Glutamatergic neuron (in vitro differentiated cells): Measurements from ENCODE around the gene LIPI. TPM values are rescaled to one million over a fixed set of nuclear protein-coding genes. Genes with fewer than 3 reads are reported as not detected.
A peak's percentile ranks its signal among the peaks of the same experiment; 100 is the strongest.
"Not testable (repeated sequence)": the region's sequence is repeated elsewhere in the genome, so short reads cannot be mapped to it uniquely, and the experiment has no call there.

Source experiments
- DNase-seq: peaks from one replicate; pipeline ENCODE4 v3.0.0; 2022
- H3K27ac Mint-ChIP-seq: one replicate; pipeline ENCODE4 v1.8.0; 2020; ENCODE audit warnings: mild to moderate bottlenecking, mixed read lengths, inconsistent platforms; ENCODE audit not compliant: unreplicated experiment
- H3K27me3 Mint-ChIP-seq: one replicate; pipeline ENCODE4 v1.8.0; 2020; ENCODE audit warnings: mild to moderate bottlenecking, moderate library complexity, mixed read lengths, inconsistent platforms; ENCODE audit not compliant: unreplicated experiment
- H3K36me3 Mint-ChIP-seq: one replicate; pipeline ENCODE4 v1.8.0; 2020; ENCODE audit warnings: mild to moderate bottlenecking, mixed read lengths, inconsistent platforms; ENCODE audit not compliant: unreplicated experiment
- H3K4me1 Mint-ChIP-seq: one replicate; pipeline ENCODE4 v1.8.0; 2020; ENCODE audit warnings: mild to moderate bottlenecking, low read depth, mixed read lengths, inconsistent platforms; ENCODE audit not compliant: unreplicated experiment
- H3K4me3 Mint-ChIP-seq: one replicate; pipeline ENCODE4 v1.8.0; 2020; ENCODE audit warnings: mild to moderate bottlenecking, mixed read lengths, inconsistent platforms; ENCODE audit not compliant: unreplicated experiment
- H3K9me3 Mint-ChIP-seq: one replicate; pipeline ENCODE4 v1.8.0; 2020; ENCODE audit warnings: mild to moderate bottlenecking, moderate library complexity, mixed read lengths, inconsistent platforms; ENCODE audit not compliant: unreplicated experiment
- total RNA-seq: library from RNA; stranded (reverse); fragmentation: NEBNext Ultra II Directional; extraction: Animal tissue kit (Norgen Biotek cat#: 25700); gene quantifications from one replicate; pipeline ENCODE4 v1.2.1, GENCODE V29; 2021; ENCODE audit not compliant: unreplicated experiment
- TF ChIP-seq, protein P1 (sequence below): fragments of 200-600 bp; sonication (generic); IDR thresholded peaks from one replicate; pipeline ENCODE4 v1.5.0; 2021; ENCODE audit not compliant: partially characterized antibody, unreplicated experiment

The LIPI gene
- total RNA-seq, 1 donor from 2014 or later: not detected

DNA sequence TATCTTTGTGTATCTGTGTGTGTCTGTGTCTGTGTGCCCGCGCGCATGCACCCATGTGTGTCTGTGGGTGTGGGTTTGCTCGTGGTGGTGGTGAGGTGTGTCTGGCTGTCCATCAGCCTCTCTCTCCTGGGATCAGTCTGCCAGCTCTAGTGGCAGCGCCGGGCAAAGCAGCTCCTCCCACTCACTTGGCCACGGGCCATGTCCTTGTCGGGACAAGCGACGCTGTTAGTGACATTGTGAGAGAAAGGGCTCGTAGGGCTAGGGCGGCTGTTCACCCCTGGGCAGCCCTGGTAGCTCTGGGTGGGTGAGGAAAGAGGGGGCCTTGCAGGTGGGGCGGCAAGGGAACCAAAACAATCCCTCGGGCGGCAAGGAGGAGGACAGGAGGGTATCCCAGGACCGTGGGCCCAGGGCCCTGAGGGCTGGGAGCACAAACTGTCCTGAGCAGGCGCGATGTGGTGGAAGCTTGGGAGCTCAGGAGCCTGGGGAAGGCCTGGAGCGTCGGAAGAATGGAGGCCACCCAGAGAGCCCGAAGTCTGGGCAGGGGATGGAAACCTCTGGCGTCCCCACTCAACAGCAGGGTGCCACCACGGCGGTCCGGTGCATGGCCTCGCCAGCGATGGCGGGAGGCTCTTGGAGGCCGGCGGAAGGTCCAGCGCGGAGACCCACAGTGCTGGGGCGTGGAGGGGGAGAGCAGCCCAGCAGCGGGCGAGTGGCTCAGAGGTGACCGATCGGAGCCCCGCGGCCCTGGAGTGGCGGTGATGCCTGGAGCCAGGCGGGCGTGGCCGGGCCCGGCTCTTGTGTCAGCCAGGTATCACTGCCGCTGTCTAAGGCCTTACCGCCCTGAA, 140.5 kb downstream of the LIPI start:
- no peak overlapping the region for H3K4me3 Mint-ChIP-seq
- no peak overlapping the region for H3K27ac Mint-ChIP-seq
- no peaks in the 10 kb centered on the region for H3K36me3 Mint-ChIP-seq
- H3K9me3 Mint-ChIP-seq: no peaks in the 10 kb centered on the region
- DNase-seq: no peak
- TF ChIP-seq, protein P1, sequence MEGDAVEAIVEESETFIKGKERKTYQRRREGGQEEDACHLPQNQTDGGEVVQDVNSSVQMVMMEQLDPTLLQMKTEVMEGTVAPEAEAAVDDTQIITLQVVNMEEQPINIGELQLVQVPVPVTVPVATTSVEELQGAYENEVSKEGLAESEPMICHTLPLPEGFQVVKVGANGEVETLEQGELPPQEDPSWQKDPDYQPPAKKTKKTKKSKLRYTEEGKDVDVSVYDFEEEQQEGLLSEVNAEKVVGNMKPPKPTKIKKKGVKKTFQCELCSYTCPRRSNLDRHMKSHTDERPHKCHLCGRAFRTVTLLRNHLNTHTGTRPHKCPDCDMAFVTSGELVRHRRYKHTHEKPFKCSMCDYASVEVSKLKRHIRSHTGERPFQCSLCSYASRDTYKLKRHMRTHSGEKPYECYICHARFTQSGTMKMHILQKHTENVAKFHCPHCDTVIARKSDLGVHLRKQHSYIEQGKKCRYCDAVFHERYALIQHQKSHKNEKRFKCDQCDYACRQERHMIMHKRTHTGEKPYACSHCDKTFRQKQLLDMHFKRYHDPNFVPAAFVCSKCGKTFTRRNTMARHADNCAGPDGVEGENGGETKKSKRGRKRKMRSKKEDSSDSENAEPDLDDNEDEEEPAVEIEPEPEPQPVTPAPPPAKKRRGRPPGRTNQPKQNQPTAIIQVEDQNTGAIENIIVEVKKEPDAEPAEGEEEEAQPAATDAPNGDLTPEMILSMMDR: no peak
- peaks cover 2% of the 10 kb centered on the region for H3K27me3 Mint-ChIP-seq
- no peaks in the 10 kb centered on the region for H3K4me1 Mint-ChIP-seq

DNA sequence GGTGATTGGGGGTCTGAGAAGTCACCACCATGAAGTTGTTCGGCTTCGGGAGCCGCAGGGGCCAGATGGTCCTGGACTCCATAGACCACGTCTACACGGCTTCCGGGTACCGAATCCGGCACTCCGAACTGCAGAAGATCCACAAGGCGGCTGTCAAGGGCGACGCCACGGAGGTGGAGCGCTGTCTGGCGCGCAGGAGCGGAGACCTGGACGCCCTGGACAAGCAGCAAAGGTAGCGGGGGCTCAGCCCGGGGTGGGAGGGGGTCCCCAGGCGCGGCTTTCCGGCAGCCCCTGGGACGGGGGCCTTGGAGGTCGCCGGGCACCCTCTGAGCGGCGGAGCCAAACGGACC, 146.5 kb downstream of the LIPI start:
- peak; percentile 41 for DNase-seq
- H3K4me3 Mint-ChIP-seq: peak overlapping the region; percentile 93
- H3K36me3 Mint-ChIP-seq: no peaks in the 10 kb centered on the region
- peaks cover 3% of the 10 kb centered on the region for H3K9me3 Mint-ChIP-seq
- no peaks in the 10 kb centered on the region for H3K4me1 Mint-ChIP-seq
- H3K27me3 Mint-ChIP-seq: no peaks in the 10 kb centered on the region
- no peak overlapping the region for H3K27ac Mint-ChIP-seq
- TF ChIP-seq, protein P1: no peak

DNA sequence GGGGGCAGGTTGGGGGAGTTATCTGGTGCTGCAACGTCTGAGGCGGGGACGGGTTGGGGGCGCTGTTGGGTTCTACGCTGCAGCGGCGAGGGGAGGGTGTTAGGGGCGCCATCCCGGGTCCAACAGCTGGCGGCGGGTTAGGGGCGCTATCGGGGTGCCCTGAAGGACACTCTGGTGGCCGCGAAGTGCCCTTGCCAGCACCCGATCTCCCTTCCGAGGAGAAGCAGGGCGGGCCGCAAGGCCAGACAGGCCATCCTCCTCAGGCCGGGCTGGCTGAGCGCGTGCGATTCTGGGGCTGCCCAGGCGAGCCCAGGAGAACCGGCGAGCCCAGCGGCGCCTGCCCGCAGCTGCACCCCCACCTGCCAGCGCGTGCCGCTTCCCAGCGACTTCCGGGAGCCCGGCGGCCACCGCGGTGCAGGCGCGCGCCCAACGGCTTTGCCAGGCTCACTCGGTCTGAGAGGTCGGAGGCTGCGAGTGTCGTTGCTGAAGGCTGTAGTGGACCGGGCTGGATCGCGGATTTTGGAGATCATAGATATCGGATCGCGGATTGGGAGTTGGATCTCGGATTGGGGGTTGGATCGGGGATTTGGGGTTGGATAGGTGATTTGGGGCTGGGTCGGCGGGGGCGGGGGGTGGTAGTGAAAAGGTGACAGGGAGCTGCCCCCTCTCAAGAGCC, 147.0 kb downstream of the LIPI start:
- TF ChIP-seq, protein P1: peak; percentile 17

DNA sequence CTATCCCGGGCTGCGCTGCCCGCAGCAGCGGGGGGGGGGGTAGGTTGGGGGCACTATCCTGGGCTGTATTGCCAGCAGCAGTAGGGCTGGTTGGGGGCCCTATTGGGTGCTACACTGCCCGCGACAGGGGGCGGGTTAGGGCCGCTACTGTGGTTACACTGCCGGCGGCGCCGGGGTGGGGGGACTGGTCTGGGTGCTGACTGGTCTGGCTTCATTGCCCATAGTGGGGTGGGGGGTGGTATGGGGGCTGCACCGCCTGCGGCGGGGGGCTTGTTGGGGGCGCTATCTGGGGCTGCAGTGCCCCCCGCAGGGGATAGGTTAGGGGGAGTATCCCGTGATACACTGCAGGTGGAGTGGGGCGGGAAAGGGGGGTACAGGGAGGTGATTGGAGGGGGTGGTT, 148.1 kb downstream of the LIPI start:
- not testable (repeated sequence) for H3K27ac Mint-ChIP-seq, H3K27me3 Mint-ChIP-seq, H3K4me1 Mint-ChIP-seq, H3K4me3 Mint-ChIP-seq, DNase-seq, H3K9me3 Mint-ChIP-seq, H3K36me3 Mint-ChIP-seq

More for the DNA sequence above, 147.0 kb downstream of the LIPI start:
- H3K27me3 Mint-ChIP-seq, H3K9me3 Mint-ChIP-seq, H3K36me3 Mint-ChIP-seq, H3K27ac Mint-ChIP-seq, H3K4me1 Mint-ChIP-seq: not testable (repeated sequence)
- DNase-seq: peak; percentile 85
- peak overlapping the region; percentile 93 for H3K4me3 Mint-ChIP-seq

DNA sequence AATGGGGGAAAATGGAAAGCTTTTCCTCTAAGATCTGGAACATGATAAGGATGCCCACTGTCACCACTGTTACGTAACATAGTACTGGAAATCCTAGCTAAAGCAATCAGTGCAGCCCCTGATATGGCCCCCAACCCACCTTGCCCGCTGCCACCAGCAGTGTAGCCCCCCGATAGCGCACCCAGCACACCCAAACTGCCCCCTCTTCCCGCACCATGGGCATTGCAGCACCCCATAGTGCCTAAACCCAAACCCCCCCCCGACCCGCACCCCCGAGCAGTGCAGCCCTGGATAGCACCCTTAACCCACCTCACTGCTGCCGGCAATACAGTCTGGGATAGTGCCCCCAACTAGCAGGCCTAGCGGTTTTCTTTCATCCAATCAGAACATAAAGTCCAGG, 148.9 kb downstream of the LIPI start:
- H3K36me3 Mint-ChIP-seq, H3K9me3 Mint-ChIP-seq, H3K27ac Mint-ChIP-seq, H3K27me3 Mint-ChIP-seq, DNase-seq, H3K4me3 Mint-ChIP-seq, H3K4me1 Mint-ChIP-seq: not testable (repeated sequence)

DNA sequence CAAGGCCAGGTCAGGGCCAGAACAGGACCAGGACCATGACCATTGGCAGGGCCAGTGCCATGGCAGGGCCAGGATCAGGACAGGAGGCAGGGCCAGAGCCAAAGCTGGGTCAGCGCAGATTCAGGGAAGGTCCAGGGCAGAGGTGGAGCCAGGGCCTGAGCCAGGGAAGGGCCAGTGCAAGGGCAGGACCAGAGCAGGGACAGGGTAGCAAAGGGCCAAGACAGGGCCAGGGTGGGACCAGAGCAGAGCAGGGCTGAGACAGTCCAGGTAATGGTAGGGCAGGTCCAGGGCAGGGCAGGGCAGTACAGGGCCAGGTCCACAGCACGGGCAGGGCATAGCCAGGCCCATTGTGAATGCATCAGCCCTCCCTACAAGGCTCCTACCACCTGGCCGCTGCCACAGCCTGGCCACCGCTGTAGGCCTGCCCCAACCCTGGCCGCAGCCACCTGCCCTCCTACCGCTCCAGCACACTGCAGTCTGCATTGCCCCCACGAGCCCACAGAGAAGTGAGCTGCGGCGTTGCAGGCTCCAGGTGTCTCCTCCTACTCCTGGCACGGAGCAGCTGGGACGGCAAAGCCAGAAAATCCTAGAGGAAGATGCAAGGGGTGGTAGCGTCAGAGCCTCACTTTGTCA, 151.6 kb downstream of the LIPI start:
- not testable (repeated sequence) for H3K27me3 Mint-ChIP-seq, H3K4me1 Mint-ChIP-seq, H3K36me3 Mint-ChIP-seq, DNase-seq, H3K27ac Mint-ChIP-seq, H3K9me3 Mint-ChIP-seq, H3K4me3 Mint-ChIP-seq

Other genes with a start within 250 kb of the LIPI start
- gene RBM11, start 5.2 kb upstream of the LIPI start, total RNA-seq: 2.7 TPM
- gene HSPA13, start 172.2 kb upstream of the LIPI start, total RNA-seq: 59.3 TPM